ENCODE results near the gene XKRX. TPM values are rescaled to one million over a fixed set of nuclear protein-coding genes. Genes with fewer than 3 reads are reported as not detected.

Gene XKRX
- total and polyA plus RNA-seq, 2 donors (not counting 1 experiment from before 2014, with no cell fraction given): 4.6 to 5.4 TPM

Other genes with a start within 250 kb of the XKRX start
- gene SYTL4, start 196.8 kb downstream of the XKRX start, total RNA-seq: not detected in 2 replicates
- 0.13 and 0.16 TPM in 2 replicates for gene SYTL4, start 196.8 kb downstream of the XKRX start, polyA plus RNA-seq
- gene CSTF2, start 108.5 kb downstream of the XKRX start, total RNA-seq: 14.6 and 16.4 TPM in 2 replicates
- 7.0 and 7.5 TPM in 2 replicates for gene CSTF2, start 108.5 kb downstream of the XKRX start, polyA plus RNA-seq
- gene NOX1, start 54.6 kb downstream of the XKRX start, total RNA-seq: not detected in 2 replicates
- gene NOX1, start 54.6 kb downstream of the XKRX start, polyA plus RNA-seq: 0.13 TPM in 1 of 2 replicates, not detected in the other
- not detected in 2 replicates for gene ARL13A, start 40.8 kb upstream of the XKRX start, total RNA-seq
- not detected in 2 replicates for gene ARL13A, start 40.8 kb upstream of the XKRX start, polyA plus RNA-seq
- gene TRMT2B, start 123.2 kb upstream of the XKRX start, total RNA-seq: 51.2 and 56.4 TPM in 2 replicates
- 29.9 and 30.9 TPM in 2 replicates for gene TRMT2B, start 123.2 kb upstream of the XKRX start, polyA plus RNA-seq
- gene TMEM35A, start 150.0 kb upstream of the XKRX start, total RNA-seq: not detected in 2 replicates
- not detected in 2 replicates for gene TMEM35A, start 150.0 kb upstream of the XKRX start, polyA plus RNA-seq
- gene CENPI, start 169.3 kb upstream of the XKRX start, total RNA-seq: 1.9 and 3.2 TPM in 2 replicates
- gene CENPI, start 169.3 kb upstream of the XKRX start, polyA plus RNA-seq: 0.19 and 0.28 TPM in 2 replicates